Mesothelial cell of epicardium (in vitro differentiated cells): ENCODE results near the gene TRIM40. TPM values are rescaled to one million over a fixed set of nuclear protein-coding genes. Genes with fewer than 3 reads are reported as not detected.

ENCODE experiments used
- DNase-seq, 2 experiments: peaks; one replicate each; pipeline ENCODE4 v3.0.0; 2021; ENCODE audit warnings: low spot score in 2 of 2; ENCODE audit not compliant: unreplicated experiment in 2 of 2
- H3K27ac Mint-ChIP-seq: 2 replicates; pipeline ENCODE4 v1.8.0; 2021; ENCODE audit warnings: mixed read lengths
- H3K27me3 Mint-ChIP-seq: 2 replicates; pipeline ENCODE4 v1.8.0; 2021; ENCODE audit warnings: low read depth, mixed read lengths
- H3K36me3 Mint-ChIP-seq: 2 replicates; pipeline ENCODE4 v1.8.0; 2021; ENCODE audit warnings: mixed read lengths
- H3K4me1 Mint-ChIP-seq: 2 replicates; pipeline ENCODE4 v1.8.0; 2021; ENCODE audit warnings: mixed read lengths
- H3K4me3 Mint-ChIP-seq: 2 replicates; pipeline ENCODE4 v1.8.0; 2021; ENCODE audit warnings: mild to moderate bottlenecking, moderate library complexity, mixed read lengths
- H3K9me3 Mint-ChIP-seq: 2 replicates; pipeline ENCODE4 v1.8.0; 2021; ENCODE audit warnings: mixed read lengths
- total RNA-seq: library from RNA; stranded (reverse); gene quantifications from 3 replicates; pipeline ENCODE4 v1.2.1, GENCODE V29; 2021
- TF ChIP-seq, protein P1 (sequence below): fragments of 200-600 bp; sonication (generic); IDR thresholded peaks from one replicate; pipeline ENCODE4 v1.5.0; 2021; ENCODE audit warnings: antibody characterized with exemption; ENCODE audit not compliant: unreplicated experiment

TRIM40 gene
- total RNA-seq, 1 donor from 2014 or later: not detected

DNA sequence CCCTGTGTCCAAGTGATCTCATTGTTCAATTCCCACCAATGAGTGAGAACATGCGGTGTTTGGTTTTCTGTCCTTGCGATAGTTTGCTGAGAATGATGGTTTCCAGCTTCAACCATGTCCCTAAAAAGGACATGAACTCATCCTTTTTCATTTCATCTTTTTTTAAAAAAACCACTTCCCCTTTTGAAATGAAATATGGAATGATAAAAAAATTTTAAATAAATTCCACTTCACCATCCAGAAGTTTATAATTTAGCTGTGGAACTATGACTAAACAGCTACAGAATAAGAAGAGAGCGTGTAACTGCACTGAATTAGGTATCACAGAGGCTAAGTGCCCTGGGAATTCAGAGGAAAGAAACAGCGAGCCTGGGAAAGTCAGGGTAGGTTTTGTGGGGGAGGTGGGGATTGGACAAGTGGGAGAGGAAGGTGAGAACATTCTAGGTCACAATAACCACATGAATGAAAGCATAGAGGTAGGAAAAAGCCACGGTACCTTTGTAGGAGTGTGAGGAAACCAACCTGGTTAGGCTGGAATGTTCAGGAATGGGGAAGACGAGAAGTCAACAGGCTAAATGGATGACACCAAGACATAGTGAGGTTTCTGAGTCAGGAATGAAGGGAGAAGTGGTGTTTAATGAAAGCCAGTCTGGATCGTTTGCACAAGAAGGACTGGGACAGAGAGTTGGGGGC, 14.1 kb downstream of the TRIM40 start:
- Mint-ChIP-seq H3K4me3 (no peak overlapping the region), H3K36me3 (no peaks in the 10 kb centered on the region), H3K27ac (no peak overlapping the region), H3K9me3 (no peaks in the 10 kb centered on the region), H3K27me3 (peaks cover 77% of the 10 kb centered on the region), H3K4me1 (peaks cover 5% of the 10 kb centered on the region)
- TF ChIP-seq, protein P1, sequence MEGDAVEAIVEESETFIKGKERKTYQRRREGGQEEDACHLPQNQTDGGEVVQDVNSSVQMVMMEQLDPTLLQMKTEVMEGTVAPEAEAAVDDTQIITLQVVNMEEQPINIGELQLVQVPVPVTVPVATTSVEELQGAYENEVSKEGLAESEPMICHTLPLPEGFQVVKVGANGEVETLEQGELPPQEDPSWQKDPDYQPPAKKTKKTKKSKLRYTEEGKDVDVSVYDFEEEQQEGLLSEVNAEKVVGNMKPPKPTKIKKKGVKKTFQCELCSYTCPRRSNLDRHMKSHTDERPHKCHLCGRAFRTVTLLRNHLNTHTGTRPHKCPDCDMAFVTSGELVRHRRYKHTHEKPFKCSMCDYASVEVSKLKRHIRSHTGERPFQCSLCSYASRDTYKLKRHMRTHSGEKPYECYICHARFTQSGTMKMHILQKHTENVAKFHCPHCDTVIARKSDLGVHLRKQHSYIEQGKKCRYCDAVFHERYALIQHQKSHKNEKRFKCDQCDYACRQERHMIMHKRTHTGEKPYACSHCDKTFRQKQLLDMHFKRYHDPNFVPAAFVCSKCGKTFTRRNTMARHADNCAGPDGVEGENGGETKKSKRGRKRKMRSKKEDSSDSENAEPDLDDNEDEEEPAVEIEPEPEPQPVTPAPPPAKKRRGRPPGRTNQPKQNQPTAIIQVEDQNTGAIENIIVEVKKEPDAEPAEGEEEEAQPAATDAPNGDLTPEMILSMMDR: no peak
- no peak for DNase-seq

DNA sequence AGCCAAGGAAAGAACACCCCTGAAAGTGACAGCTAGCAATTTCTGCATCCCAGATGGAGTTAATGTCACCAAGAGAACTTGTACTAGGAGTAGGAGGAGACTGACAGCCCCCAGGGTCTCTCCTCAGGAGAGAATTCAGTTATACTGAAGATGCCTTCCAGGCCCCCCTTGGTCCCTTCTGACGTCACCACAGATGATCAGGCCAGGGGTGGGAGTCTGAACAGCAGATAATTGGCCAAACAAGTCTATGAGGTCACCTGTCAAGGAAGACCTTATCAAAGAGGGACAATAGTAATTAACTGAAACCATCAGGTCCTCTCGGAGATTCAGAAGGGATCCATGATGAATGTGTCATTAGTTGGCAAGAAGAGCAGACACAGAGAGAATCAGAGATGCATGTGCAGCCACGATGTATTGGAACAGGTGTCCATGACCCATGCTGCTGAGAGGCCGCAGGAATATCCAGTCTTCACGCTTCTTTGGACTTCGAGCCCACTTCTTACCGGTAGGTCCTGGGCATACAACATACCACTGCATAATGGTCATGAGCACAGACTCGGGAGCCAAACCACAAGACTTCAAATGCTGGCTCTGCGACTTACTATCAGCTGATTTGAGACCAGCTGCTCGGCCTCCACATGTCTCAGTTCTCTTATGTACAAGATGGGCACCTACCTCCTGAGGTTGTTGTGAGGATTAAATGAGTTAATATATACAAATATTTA, 14.9 kb downstream of the TRIM40 start:
- Mint-ChIP-seq H3K27me3 (peaks cover 74% of the 10 kb centered on the region), H3K27ac (no peak overlapping the region), H3K9me3 (no peaks in the 10 kb centered on the region), H3K36me3 (no peaks in the 10 kb centered on the region), H3K4me3 (no peak overlapping the region), H3K4me1 (peaks cover 11% of the 10 kb centered on the region)
- no peak for DNase-seq
- TF ChIP-seq, protein P1: no peak

DNA sequence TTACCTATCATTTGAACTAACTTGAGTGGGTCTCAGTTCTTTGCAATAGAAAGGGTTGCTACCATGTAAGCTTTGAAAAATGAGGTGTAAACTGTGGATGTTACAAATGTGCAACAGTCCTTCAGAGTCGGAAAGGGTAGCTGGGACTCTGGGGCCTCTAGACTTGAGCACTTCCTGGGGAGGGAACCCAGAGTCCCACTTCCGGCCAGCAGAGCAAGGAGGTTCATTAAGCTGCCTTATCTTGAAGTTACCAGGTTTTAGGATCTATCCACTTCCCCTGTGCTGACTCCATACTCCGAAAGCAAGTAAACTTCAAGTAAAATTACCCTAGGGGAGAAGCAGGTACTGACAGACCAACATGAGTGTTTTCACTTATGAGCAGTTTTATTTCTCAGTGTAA, 15.6 kb downstream of the TRIM40 start:
- Mint-ChIP-seq H3K4me3 (no peak overlapping the region), H3K27me3 (peaks cover 73% of the 10 kb centered on the region), H3K4me1 (peaks cover 17% of the 10 kb centered on the region), H3K9me3 (no peaks in the 10 kb centered on the region), H3K36me3 (no peaks in the 10 kb centered on the region), H3K27ac (no peak overlapping the region)
- no peak for DNase-seq
- TF ChIP-seq, protein P1: no peak

DNA sequence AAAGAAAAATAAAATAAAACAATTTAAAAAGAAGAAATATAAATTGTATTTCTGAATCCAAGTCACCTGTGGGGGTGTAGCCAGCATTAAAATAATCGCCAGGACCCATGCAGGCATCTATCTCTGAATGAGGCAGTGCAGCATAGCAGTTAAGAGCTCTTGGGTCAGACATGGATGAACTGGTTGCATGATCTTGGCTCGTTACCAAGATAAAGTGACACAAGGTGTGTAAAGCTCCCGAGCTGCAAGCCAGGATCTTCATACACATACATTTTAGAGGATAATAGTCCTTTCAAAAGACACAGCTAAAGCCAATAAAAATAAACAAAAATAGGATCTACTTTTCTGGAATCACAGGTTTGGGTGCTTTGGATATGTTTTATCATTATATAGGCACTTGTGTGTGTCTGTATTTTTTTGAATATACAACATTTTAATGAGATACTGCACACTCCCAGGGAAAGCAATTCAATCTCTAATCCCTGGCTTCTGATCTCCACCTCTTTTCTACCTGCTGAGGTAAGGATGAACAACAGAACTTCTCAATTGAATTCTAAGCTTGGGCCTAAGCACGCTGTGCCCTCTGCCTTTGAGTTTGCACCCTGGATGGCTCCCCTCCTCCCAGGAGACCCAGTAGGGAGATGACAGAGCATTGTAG, 16.2 kb downstream of the TRIM40 start:
- no peaks in the 10 kb centered on the region for H3K36me3 Mint-ChIP-seq
- TF ChIP-seq, protein P1: no peak
- H3K4me3 Mint-ChIP-seq: no peak overlapping the region
- H3K4me1 Mint-ChIP-seq: peaks cover 17% of the 10 kb centered on the region
- no peak for DNase-seq
- peaks cover 75% of the 10 kb centered on the region for H3K27me3 Mint-ChIP-seq
- no peak overlapping the region for H3K27ac Mint-ChIP-seq
- no peaks in the 10 kb centered on the region for H3K9me3 Mint-ChIP-seq

DNA sequence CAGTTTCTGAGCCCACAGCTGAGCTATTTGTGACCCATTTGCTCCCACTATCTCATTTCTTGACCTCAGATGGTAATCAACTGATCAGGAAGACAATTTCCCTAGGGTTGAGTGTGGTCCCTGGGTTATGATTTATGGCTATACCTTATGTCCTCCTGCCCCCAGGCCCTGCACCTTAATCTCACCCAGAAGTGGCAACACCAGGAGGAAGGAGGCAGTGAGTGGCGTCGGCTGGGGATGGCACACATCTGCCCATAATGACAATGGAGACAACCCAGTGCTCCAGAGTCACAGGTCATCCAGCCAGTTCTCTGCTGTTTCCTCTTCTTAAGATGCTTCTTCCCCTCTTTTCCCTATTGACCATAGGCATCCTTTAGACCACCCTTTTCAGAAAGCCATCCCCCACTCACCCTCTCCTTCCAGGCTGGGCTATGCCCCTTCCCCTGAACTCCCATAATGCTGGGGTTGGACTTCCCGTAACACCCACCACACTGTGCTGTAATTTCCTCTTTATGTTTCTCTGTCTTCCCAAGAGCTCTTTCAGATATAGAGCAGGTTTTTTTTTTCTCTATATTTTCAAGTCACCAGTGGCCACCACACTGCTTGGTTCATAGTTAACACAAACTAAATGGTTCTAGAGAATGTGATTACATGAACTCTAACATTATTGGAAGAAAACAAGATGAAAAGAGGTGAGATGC, 17.1 kb downstream of the TRIM40 start:
- Mint-ChIP-seq H3K9me3 (no peaks in the 10 kb centered on the region), H3K27me3 (peaks cover 70% of the 10 kb centered on the region), H3K27ac (no peak overlapping the region), H3K36me3 (no peaks in the 10 kb centered on the region), H3K4me3 (no peak overlapping the region), H3K4me1 (peaks cover 17% of the 10 kb centered on the region)
- TF ChIP-seq, protein P1: no peak
- DNase-seq: no peak
